H1 (cell line): Measurements from ENCODE around the gene PPP2R3C. TPM values are rescaled to one million over a fixed set of nuclear protein-coding genes. Genes with fewer than 3 reads are reported as not detected.

Source experiments
- CTCF ChIA-PET: fragments of 300-600 bp; sonication (Branson Sonifier 250); formaldehyde crosslinking; loops from one replicate; lab custom pipeline; 2021; ENCODE audit not compliant: partially characterized antibody; lab: Charles Lee
- POLR2A ChIA-PET: fragments of 300-600 bp; sonication (Branson Sonifier 250); formaldehyde crosslinking; loops from one replicate; lab custom pipeline; 2021; ENCODE audit warnings: inconsistent platforms; ENCODE audit not compliant: partially characterized antibody; lab: Charles Lee
- DNase-seq, 2 experiments: peaks; one replicate each; pipeline versions ENCODE4 v3.0.0 to v3.0.0-alpha.2; 2010 to 2022; ENCODE audit warnings: low spot score in 2 of 2, low read depth in 1 of 2, mixed read lengths in 1 of 2
- FAIRE-seq: peaks from 2 replicates; lab custom pipeline; 2011; peaks lifted over from hg19 to GRCh38; lab: Jason Lieb, UNC
- H2AFZ ChIP-seq: 2 replicates; pipeline ENCODE4 v1.8.1; 2012; ENCODE audit warnings: low read length, inconsistent platforms
- H2AK5ac ChIP-seq: 2 replicates; pipeline ENCODE4 v1.6.1; 2013; ENCODE audit warnings: low read depth, low read length
- H2BK120ac ChIP-seq: replicated peaks from 2 replicates; pipeline ENCODE3; 2013; ENCODE audit warnings: low read depth, low read length, inconsistent platforms
- H2BK12ac ChIP-seq: 2 replicates; pipeline ENCODE4 v1.6.1; 2013; ENCODE audit warnings: low read depth, low read length
- H2BK15ac ChIP-seq: 2 replicates; pipeline ENCODE4 v1.6.1; 2013; ENCODE audit warnings: low read length
- H2BK20ac ChIP-seq: 2 replicates; pipeline ENCODE4 v1.6.1; 2013; ENCODE audit warnings: low read length
- H2BK5ac ChIP-seq: 2 replicates; pipeline ENCODE4 v1.6.1; 2013; ENCODE audit warnings: low read depth, low read length
- H3K14ac ChIP-seq: 2 replicates; pipeline ENCODE4 v1.6.1; 2013; ENCODE audit warnings: inconsistent platforms; ENCODE audit not compliant: insufficient read length
- H3K18ac ChIP-seq: 2 replicates; pipeline ENCODE4 v1.6.1; 2013; ENCODE audit warnings: low read length; ENCODE audit errors: extremely low read depth
- H3K23ac ChIP-seq: 2 replicates; pipeline ENCODE4 v1.6.1; 2013; ENCODE audit warnings: inconsistent platforms; ENCODE audit not compliant: insufficient read length
- H3K23me2 ChIP-seq: 2 replicates; pipeline ENCODE4 v1.6.1; 2013; ENCODE audit warnings: low read depth, low read length
- H3K27ac ChIP-seq: 2 replicates; pipeline ENCODE4 v1.6.1; 2011; ENCODE audit warnings: low read depth, low read length, inconsistent platforms
- H3K27me3 ChIP-seq, 4 experiments: replicated peaks in 1 of 4; 1 replicate in 1 of 4; 2 replicates in 3 of 4; pipeline versions ENCODE4 v1.6.1 to v1.8.1; 2011 to 2013; ENCODE audit warnings: low read length in 3 of 4, mild to moderate bottlenecking in 3 of 4, inconsistent platforms in 2 of 4, mixed read lengths in 2 of 4, moderate library complexity in 1 of 4; ENCODE audit not compliant: control insufficient read depth in 3 of 4, insufficient read depth in 3 of 4; ENCODE audit errors: extremely low read depth in 1 of 4
- H3K36me3 ChIP-seq, 4 experiments: 2 replicates each; pipeline versions ENCODE4 v1.6.1 to v1.8.1; 2011 to 2013; ENCODE audit warnings: mild to moderate bottlenecking in 4 of 4, low read length in 3 of 4, moderate library complexity in 2 of 4, control low read depth in 1 of 4, inconsistent platforms in 1 of 4; ENCODE audit not compliant: insufficient read depth in 4 of 4, control insufficient read depth in 2 of 4
- H3K4ac ChIP-seq: replicated peaks from 2 replicates; pipeline ENCODE3; 2013; ENCODE audit warnings: low read length, low read depth, mixed read lengths, inconsistent platforms; ENCODE audit not compliant: insufficient read length
- H3K4me1 ChIP-seq, 4 experiments: replicated peaks in 1 of 4; 1 replicate in 1 of 4; 2 replicates in 3 of 4; pipeline versions ENCODE4 v1.6.1 to v1.8.1; 2011 to 2013; ENCODE audit warnings: low read length in 3 of 4, inconsistent platforms in 2 of 4, mixed read lengths in 1 of 4; ENCODE audit not compliant: insufficient read depth in 4 of 4, control insufficient read depth in 3 of 4
- H3K4me2 ChIP-seq, 2 experiments: 2 replicates each; pipeline versions ENCODE4 v1.6.1 to v1.8.1; 2011 to 2013; ENCODE audit warnings: low read depth in 2 of 2, low read length in 2 of 2, control low read depth in 1 of 2, inconsistent platforms in 1 of 2, mild to moderate bottlenecking in 1 of 2; ENCODE audit not compliant: insufficient read depth in 1 of 2
- H3K4me3 ChIP-seq, 4 experiments: fragments of 200-600, 300-600 bp in 1 of 4; sonication (generic), shearing (Covaris generic), sonication (Bioruptor Twin) in 1 of 4; 2 replicates each; pipeline versions ENCODE4 v1.5.1 to v1.8.1; 2011 to 2016; ENCODE audit warnings: low read length in 4 of 4, low read depth in 3 of 4, control low read depth in 2 of 4, inconsistent platforms in 2 of 4, mild to moderate bottlenecking in 2 of 4, mixed read lengths in 1 of 4, moderate library complexity in 1 of 4; ENCODE audit not compliant: insufficient read depth in 2 of 4; ENCODE audit errors: extremely low read depth in 1 of 4
- H3K56ac ChIP-seq: replicated peaks from 2 replicates; pipeline ENCODE3; 2013; ENCODE audit warnings: low read depth, mild to moderate bottlenecking, mixed read lengths, low read length, inconsistent platforms; ENCODE audit not compliant: insufficient read length
- H3K79me1 ChIP-seq: 2 replicates; pipeline ENCODE4 v1.6.1; 2013; ENCODE audit warnings: low read depth, low read length, control low read depth
- H3K79me2 ChIP-seq, 2 experiments: 2 replicates each; pipeline versions ENCODE4 v1.6.1 to v1.8.1; 2012 to 2013; ENCODE audit warnings: low read length in 2 of 2, mild to moderate bottlenecking in 2 of 2, inconsistent platforms in 1 of 2; ENCODE audit not compliant: insufficient read depth in 2 of 2, control insufficient read depth in 1 of 2
- H3K9ac ChIP-seq, 4 experiments: replicated peaks in 1 of 4; 1 replicate in 1 of 4; 2 replicates in 3 of 4; pipeline versions ENCODE4 v1.6.1 to v1.8.1; 2011 to 2013; ENCODE audit warnings: low read depth in 3 of 4, low read length in 3 of 4, control low read depth in 2 of 4, mild to moderate bottlenecking in 2 of 4, moderate library complexity in 2 of 4, inconsistent platforms in 1 of 4; ENCODE audit errors: extremely low read depth in 1 of 4
- H3K9me3 ChIP-seq, 2 experiments: 2 replicates each; pipeline versions ENCODE4 v1.6.1 to v1.8.1; 2012 to 2013; ENCODE audit warnings: mild to moderate bottlenecking in 2 of 2, moderate library complexity in 2 of 2, control low read depth in 1 of 2, inconsistent platforms in 1 of 2, low read depth in 1 of 2, low read length in 1 of 2, mixed read lengths in 1 of 2; ENCODE audit not compliant: insufficient read depth in 2 of 2
- H4K20me1 ChIP-seq, 2 experiments: replicated peaks in 1 of 2; 2 replicates each; pipeline versions ENCODE3 to v1.8.1; 2011 to 2013; ENCODE audit warnings: inconsistent platforms in 2 of 2, low read length in 2 of 2, mild to moderate bottlenecking in 1 of 2; ENCODE audit not compliant: insufficient read depth in 2 of 2, control insufficient read depth in 1 of 2
- H4K5ac ChIP-seq: 2 replicates; pipeline ENCODE4 v1.6.1; 2013; ENCODE audit warnings: low read length, low read depth, mixed read lengths, inconsistent platforms; ENCODE audit not compliant: insufficient read length
- H4K8ac ChIP-seq: 2 replicates; pipeline ENCODE4 v1.8.0; 2013; ENCODE audit warnings: mild to moderate bottlenecking, moderate library complexity, low read length, inconsistent platforms; ENCODE audit not compliant: insufficient read depth; ENCODE audit errors: extremely low read depth
- H4K91ac ChIP-seq: replicated peaks from 2 replicates; pipeline ENCODE3; 2013; ENCODE audit warnings: low read length, mixed read lengths, inconsistent platforms; ENCODE audit not compliant: insufficient read length
- CBX5 ChIP-seq: fragments of 300-800, 300-1000 bp; sonication (generic); IDR thresholded peaks from 2 replicates; pipeline ENCODE4 v1.7.1; 2016; ENCODE audit warnings: antibody characterized with exemption, low read length, low read depth
- EGR1 ChIP-seq: IDR thresholded peaks from 2 replicates; pipeline ENCODE4 v1.6.1; 2011; ENCODE audit warnings: low read depth, low read length, borderline replicate concordance
- EZH2 ChIP-seq: fragments of 200-600 bp; sonication (generic); IDR thresholded peaks from 2 replicates; pipeline ENCODE4 v1.7.1; 2012; ENCODE audit warnings: low read depth, mild to moderate bottlenecking, moderate library complexity, low read length, inconsistent platforms; ENCODE audit not compliant: severe bottlenecking
- FOSL1 ChIP-seq: IDR thresholded peaks from 2 replicates; pipeline ENCODE4 v1.6.1; 2011; ENCODE audit warnings: mild to moderate bottlenecking, low read depth, low read length, moderate library complexity; ENCODE audit not compliant: insufficient read depth
- GABPA ChIP-seq: IDR thresholded peaks from 2 replicates; pipeline ENCODE4 v1.6.1; 2011; ENCODE audit warnings: mild to moderate bottlenecking, low read length, moderate library complexity, borderline replicate concordance; ENCODE audit not compliant: insufficient read depth
- JUN ChIP-seq: IDR thresholded peaks from 2 replicates; pipeline ENCODE4 v1.6.1; 2011; ENCODE audit warnings: low read depth, mild to moderate bottlenecking, improper control_type of control experiment, low read length
- JUND ChIP-seq: IDR thresholded peaks from 2 replicates; pipeline ENCODE4 v1.6.1; 2011; ENCODE audit warnings: mild to moderate bottlenecking, improper control_type of control experiment, low read length
- KDM4A ChIP-seq: IDR thresholded peaks from one replicate; pipeline ENCODE4 v1.7.1; 2012; ENCODE audit warnings: low read depth, mild to moderate bottlenecking, moderate library complexity, low read length, inconsistent platforms; ENCODE audit not compliant: severe bottlenecking
- RBBP5 ChIP-seq: IDR thresholded peaks from 2 replicates; pipeline ENCODE4 v1.7.1; 2012; ENCODE audit warnings: low read depth, mild to moderate bottlenecking, inconsistent platforms, low read length, moderate library complexity, borderline replicate concordance
- SP4 ChIP-seq: IDR thresholded peaks from 2 replicates; pipeline ENCODE4 v1.6.1; 2012; ENCODE audit warnings: low read length, inconsistent platforms
- TAF1 ChIP-seq: IDR thresholded peaks from 2 replicates; pipeline ENCODE4 v1.6.1; 2011; ENCODE audit warnings: mild to moderate bottlenecking, low read depth, low read length
- WGBS, 2 experiments: shearing (Covaris generic) in 1 of 2; methylation state at CpG; one replicate each; pipeline versions ENCODE4 v1.1.6 to v1.1.7; 2013 to 2015; ENCODE audit warnings: low lambda C conversion rate in 2 of 2, mixed read lengths in 2 of 2, inconsistent platforms in 1 of 2, low coverage in 1 of 2, missing lambda C conversion rate in 1 of 2; ENCODE audit not compliant: insufficient replicate concordance in 2 of 2, insufficient coverage in 1 of 2, insufficient read length in 1 of 2; ENCODE audit errors: extremely low coverage in 1 of 2, missing lambda C conversion rate in 1 of 2; 5-methylcytosine and 5-hydroxymethylcytosine counted together
- polyA plus RNA-seq, 7 experiments: library from polyadenylated mRNA; depleted of rRNA in 3 of 7; stranded (reverse) in 5 of 7; unstranded in 2 of 7; fragments of >200 nt in 5 of 7; fragments of 200-250 nt in 2 of 7; gene quantifications; 1 replicate in 5 of 7; 2 replicates in 1 of 7; 4 replicates in 1 of 7; pipeline versions ENCODE4 v1.2.1 to v1.2.3, GENCODE V29; 2011 to 2013; ENCODE audit warnings: missing spikeins in 2 of 7, mixed read lengths in 2 of 7
- total RNA-seq: library from RNA; stranded (reverse); fragmentation: NEBNext Ultra II Directional; extraction: Animal tissue kit (Norgen Biotek cat#: 25700); gene quantifications from 2 replicates; pipeline ENCODE4 v1.2.1, GENCODE V29; 2021
- TF ChIP-seq, protein P1 (sequence below): IDR thresholded peaks from 2 replicates; pipeline ENCODE4 v1.6.1; 2011; ENCODE audit warnings: low read length, improper control_type of control experiment

PPP2R3C gene
- total and polyA plus RNA-seq, 2 of the 8 experiments (the other 6 are each of a cell fraction or from before 2014, with no cell fraction given), result 7.1 to 26.7 TPM

DNA sequence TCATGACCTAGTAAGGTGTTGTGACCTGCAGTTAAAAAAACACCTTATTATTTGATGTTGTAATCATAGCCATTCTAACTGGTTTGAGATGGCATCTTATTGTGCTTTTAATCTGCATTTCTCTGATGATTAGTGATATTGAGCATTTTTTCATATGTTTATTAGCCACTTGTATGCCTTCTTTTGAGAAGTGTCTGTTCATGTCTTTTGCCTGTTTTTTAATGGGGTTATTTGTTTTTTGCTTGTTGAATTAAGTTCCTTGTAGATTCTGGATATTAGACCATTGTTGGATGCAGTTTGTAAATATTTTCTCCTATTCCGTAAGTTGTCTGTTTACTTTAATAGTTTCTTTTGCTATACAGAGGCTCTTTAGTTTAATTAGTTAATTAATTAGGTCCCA is 41.6 kb upstream of the PPP2R3C start:
- no peak overlapping the region for H4K8ac ChIP-seq
- no peaks in the 10 kb centered on the region for H3K4me1 ChIP-seq
- no peak overlapping the region for H3K14ac ChIP-seq
- DNase-seq, result no peak
- H3K9me3 ChIP-seq, result no peaks in the 10 kb centered on the region
- no peak overlapping the region for H3K27ac ChIP-seq
- H3K18ac ChIP-seq, result no peak overlapping the region
- no peak overlapping the region for H4K91ac ChIP-seq
- no peak overlapping the region for H3K4me3 ChIP-seq
- no peak overlapping the region for H3K4ac ChIP-seq
- H3K23ac ChIP-seq, result no peak overlapping the region
- no peak overlapping the region for H3K4me2 ChIP-seq
- POLR2A ChIA-PET, result no interaction called here
- H3K79me1 ChIP-seq, result no peaks in the 10 kb centered on the region; the same call in 1 of the 2 replicates
- H3K79me2 ChIP-seq, result no peaks in the 10 kb centered on the region
- no peak overlapping the region for H2BK120ac ChIP-seq
- H2BK15ac ChIP-seq, result no peak overlapping the region
- H4K20me1 ChIP-seq, result no peaks in the 10 kb centered on the region
- no peak overlapping the region for H3K9ac ChIP-seq
- WGBS, 2 experiments, result 85% methylated on average over 1 of the region's 1 CpG; no CpG with 5 or more reads in 1 of the 2 experiments
- no peak overlapping the region for H2BK5ac ChIP-seq
- CTCF ChIA-PET, result interaction anchor here (0.7 kb wide), 1 partner anchor 249 kb away, joined by 4 read pairs; no protein-coding TSS in a partner anchor
- no peak overlapping the region for H4K5ac ChIP-seq
- H2BK20ac ChIP-seq, result no peak overlapping the region
- H2AK5ac ChIP-seq, result no peak overlapping the region
- H2AFZ ChIP-seq, result no peak overlapping the region
- FAIRE-seq, result no peak
- peaks cover 0 to 5% (median 0%) of the 10 kb centered on the region in 4 experiments; a peak in 1 of 8 replicates for H3K36me3 ChIP-seq
- H3K23me2 ChIP-seq, result no peaks in the 10 kb centered on the region
- no peak overlapping the region for H2BK12ac ChIP-seq
- H3K27me3 ChIP-seq, result no peaks in the 10 kb centered on the region
- H3K56ac ChIP-seq, result no peak overlapping the region
- TF ChIP-seq RBBP5, result no peak
- TF ChIP-seq SP4, result no peak
- TF ChIP-seq FOSL1, result no peak
- TF ChIP-seq TAF1, result no peak
- TF ChIP-seq GABPA, result no peak
- no peak for TF ChIP-seq EZH2
- no peak for TF ChIP-seq KDM4A
- TF ChIP-seq, protein P1, sequence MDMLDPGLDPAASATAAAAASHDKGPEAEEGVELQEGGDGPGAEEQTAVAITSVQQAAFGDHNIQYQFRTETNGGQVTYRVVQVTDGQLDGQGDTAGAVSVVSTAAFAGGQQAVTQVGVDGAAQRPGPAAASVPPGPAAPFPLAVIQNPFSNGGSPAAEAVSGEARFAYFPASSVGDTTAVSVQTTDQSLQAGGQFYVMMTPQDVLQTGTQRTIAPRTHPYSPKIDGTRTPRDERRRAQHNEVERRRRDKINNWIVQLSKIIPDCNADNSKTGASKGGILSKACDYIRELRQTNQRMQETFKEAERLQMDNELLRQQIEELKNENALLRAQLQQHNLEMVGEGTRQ, result no peak
- no peak for TF ChIP-seq EGR1
- TF ChIP-seq JUND, result no peak
- no peak for TF ChIP-seq JUN
- no peak for TF ChIP-seq CBX5
